ENCODE measurements around the gene RNF186. TPM values are rescaled to one million over a fixed set of nuclear protein-coding genes. Genes with fewer than 3 reads are reported as not detected.
"Not testable (repeated sequence)": the region's sequence is repeated elsewhere in the genome, so short reads cannot be mapped to it uniquely, and the experiment has no call there.

RNF186 gene
- total RNA-seq, 2 donors from 2014 or later, result not detected

DNA sequence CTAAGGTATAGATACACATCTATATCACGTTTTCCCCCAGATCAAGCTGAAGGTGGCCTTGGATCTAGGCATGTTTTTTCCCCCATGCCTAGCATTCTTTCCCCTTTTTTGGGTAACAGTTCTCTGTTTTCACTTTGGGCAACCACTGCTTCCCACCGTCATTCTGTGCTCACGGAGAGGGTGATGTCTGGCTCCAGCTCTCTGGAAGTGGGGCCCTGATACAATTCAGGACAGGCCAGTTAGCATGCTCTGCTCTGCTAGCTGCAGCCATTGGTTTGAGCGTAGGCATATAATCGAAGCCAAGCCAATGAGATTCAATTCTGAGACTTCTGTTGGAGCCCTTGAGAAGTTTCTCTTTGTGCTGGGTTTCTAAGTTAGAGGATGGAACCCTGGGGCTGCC is 2.1 kb upstream of the RNF186 start:
- TF ChIP-seq, protein P1, sequence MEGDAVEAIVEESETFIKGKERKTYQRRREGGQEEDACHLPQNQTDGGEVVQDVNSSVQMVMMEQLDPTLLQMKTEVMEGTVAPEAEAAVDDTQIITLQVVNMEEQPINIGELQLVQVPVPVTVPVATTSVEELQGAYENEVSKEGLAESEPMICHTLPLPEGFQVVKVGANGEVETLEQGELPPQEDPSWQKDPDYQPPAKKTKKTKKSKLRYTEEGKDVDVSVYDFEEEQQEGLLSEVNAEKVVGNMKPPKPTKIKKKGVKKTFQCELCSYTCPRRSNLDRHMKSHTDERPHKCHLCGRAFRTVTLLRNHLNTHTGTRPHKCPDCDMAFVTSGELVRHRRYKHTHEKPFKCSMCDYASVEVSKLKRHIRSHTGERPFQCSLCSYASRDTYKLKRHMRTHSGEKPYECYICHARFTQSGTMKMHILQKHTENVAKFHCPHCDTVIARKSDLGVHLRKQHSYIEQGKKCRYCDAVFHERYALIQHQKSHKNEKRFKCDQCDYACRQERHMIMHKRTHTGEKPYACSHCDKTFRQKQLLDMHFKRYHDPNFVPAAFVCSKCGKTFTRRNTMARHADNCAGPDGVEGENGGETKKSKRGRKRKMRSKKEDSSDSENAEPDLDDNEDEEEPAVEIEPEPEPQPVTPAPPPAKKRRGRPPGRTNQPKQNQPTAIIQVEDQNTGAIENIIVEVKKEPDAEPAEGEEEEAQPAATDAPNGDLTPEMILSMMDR (IDR thresholded peaks at IDR 0.05), result no peak
- Histone ChIP-seq H3K4me1 (ENCODE audit: control insufficient read depth in 1 of 2, low read depth in 2 of 2) (peaks cover 0 to 7% of the 10 kb centered on the region in 2 donors), H3K27me3 (replicated peaks; ENCODE audit: insufficient read depth) (no peaks in the 10 kb centered on the region), H3K4me3 (no peak overlapping the region), H3K27ac (no peak overlapping the region), H3K9me3 (no peaks in the 10 kb centered on the region), H3K36me3 (no peaks in the 10 kb centered on the region)
- DNase-seq (ENCODE audit: low spot score), result no peak
- no peak for ATAC-seq (ENCODE audit: insufficient number of reproducible peaks, low FRiP score, low read depth)

DNA sequence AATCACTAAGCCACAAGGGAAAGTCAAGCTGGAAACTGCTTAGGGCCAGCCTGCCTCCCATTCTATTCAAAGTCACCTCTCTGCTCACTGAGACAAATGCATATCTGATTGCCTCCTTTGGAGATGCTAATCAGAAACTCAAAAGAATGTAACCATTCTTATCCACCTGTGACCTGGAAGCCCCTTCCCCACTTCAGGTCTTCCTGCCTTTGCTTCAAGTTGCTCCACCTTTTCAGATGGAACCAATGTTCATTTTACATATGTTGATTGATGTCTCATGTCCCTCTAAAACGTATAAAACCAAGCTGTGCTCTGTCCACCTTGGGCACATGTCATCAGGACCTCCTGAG is 1.6 kb upstream of the RNF186 start:
- not testable (repeated sequence) for H3K36me3 ChIP-seq; H3K27me3 ChIP-seq (replicated peaks; ENCODE audit: insufficient read depth); H3K4me3 ChIP-seq; ATAC-seq (ENCODE audit: insufficient number of reproducible peaks, low FRiP score, low read depth); H3K4me1 ChIP-seq (ENCODE audit: control insufficient read depth in 1 of 2, low read depth in 2 of 2); H3K9me3 ChIP-seq; H3K27ac ChIP-seq; DNase-seq (ENCODE audit: low spot score)

DNA sequence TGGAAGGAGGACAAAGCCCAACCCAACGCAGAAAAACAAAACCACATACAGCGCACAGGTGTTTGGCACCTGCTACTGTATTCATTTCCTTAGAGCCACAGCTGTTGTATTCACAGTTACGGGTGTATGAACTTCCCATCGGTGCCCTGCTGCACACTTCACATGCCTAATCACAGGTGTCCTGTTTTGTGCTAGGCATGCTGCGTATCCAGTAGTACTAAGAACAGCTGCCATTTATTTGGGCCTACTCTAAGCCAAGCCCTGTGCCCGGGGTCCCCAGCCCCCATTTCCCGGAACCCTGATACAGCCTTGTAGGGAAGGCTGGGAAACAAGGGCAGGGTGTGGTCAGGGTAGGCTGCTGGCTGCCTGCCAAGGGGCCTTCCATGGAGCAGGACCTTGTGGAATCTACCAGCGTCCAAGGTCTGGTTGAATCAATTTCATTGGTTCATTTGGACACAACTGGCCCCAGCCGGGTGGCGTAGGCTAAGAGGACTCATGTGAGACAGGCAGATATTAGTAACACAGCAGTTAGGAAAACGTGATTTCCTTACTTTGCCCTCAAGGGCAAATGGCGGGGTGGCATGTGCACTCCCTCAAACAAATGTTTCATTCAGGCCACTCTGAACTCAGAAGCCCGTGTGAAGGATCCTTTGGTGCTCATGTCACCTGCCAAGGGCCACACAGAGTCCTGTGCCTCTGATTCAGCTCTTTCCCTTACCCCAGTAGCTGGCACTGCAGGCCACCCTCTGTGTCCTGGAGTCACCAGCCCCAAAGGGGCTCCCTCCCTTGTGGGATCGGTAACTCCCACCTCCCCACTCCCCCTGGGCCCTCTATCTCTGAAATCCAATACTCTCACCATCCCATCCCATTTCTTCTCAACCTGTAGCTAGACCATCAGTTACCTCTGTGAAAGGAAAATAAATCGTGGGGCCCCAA is 986 bp upstream of the RNF186 start:
- DNase-seq (ENCODE audit: low spot score) (no peak), ATAC-seq (ENCODE audit: insufficient number of reproducible peaks, low FRiP score, low read depth) (no peak)
- H3K27me3 ChIP-seq (replicated peaks; ENCODE audit: insufficient read depth), result no peaks in the 10 kb centered on the region
- no peak overlapping the region for H3K4me3 ChIP-seq
- H3K36me3 ChIP-seq, result no peaks in the 10 kb centered on the region
- H3K4me1 ChIP-seq (ENCODE audit: control insufficient read depth in 1 of 2, low read depth in 2 of 2), result peaks cover 0 to 7% of the 10 kb centered on the region in 2 donors
- H3K9me3 ChIP-seq, result no peaks in the 10 kb centered on the region
- no peak overlapping the region for H3K27ac ChIP-seq
- TF ChIP-seq, protein P1 (IDR thresholded peaks at IDR 0.05), result no peak

DNA sequence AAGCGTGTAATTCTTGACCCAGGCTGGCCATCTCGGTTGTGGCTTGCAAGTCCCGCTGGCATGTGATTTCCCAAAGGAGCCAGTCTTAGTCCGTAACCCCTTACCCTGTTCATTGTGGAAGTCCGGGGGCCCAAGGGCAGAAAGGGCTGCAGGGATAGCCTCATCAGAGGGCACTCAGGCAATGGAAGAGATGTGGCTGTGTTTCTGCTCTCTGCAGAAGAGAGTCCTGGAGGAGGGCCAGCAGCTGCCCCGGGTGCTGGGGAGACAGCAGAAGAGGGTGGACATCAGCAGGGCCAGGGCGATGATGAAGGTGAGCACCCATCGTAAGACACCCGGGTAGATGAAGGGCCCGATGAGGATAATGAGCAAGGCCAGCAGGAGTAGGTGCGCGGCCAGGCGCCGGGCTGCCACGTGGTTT is 830 bp downstream of the RNF186 start:
- Histone ChIP-seq H3K9me3 (no peaks in the 10 kb centered on the region), H3K4me1 (ENCODE audit: control insufficient read depth in 1 of 2, low read depth in 2 of 2) (peaks cover 0 to 7% of the 10 kb centered on the region in 2 donors), H3K36me3 (no peaks in the 10 kb centered on the region), H3K4me3 (no peak overlapping the region), H3K27ac (no peak overlapping the region), H3K27me3 (replicated peaks; ENCODE audit: insufficient read depth) (no peaks in the 10 kb centered on the region)
- ATAC-seq (ENCODE audit: insufficient number of reproducible peaks, low FRiP score, low read depth) (no peak), DNase-seq (ENCODE audit: low spot score) (no peak)
- TF ChIP-seq, protein P1 (IDR thresholded peaks at IDR 0.05), result no peak

DNA sequence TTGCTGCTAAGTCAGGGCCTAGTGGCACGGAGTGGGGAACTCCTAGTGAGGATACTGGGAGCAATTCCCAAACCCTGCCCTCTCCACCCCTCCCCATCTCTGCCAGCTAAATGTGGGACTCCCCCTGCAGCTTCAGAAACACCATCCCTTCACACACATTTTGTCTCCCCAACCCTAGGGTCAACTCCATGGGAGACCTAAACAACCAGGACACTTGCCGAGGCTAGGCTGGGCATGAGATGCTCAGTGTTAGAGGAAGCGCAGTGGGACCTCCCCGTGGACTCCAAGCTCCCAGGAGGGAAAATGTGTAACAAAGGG is 1.5 kb downstream of the RNF186 start:
- TF ChIP-seq, protein P1 (IDR thresholded peaks at IDR 0.05), result no peak
- DNase-seq (ENCODE audit: low spot score) (no peak), ATAC-seq (ENCODE audit: insufficient number of reproducible peaks, low FRiP score, low read depth) (no peak)

More for the DNA sequence above, 1.5 kb downstream of the RNF186 start:
- Histone ChIP-seq H3K27me3 (replicated peaks; ENCODE audit: insufficient read depth) (no peaks in the 10 kb centered on the region), H3K4me3 (no peak overlapping the region), H3K27ac (no peak overlapping the region), H3K36me3 (no peaks in the 10 kb centered on the region), H3K9me3 (no peaks in the 10 kb centered on the region), H3K4me1 (ENCODE audit: control insufficient read depth in 1 of 2, low read depth in 2 of 2) (peaks cover 0 to 7% of the 10 kb centered on the region in 2 donors)

All from thoracic aorta (tissue), 2 donors.